Mesodermal cell (in vitro differentiated cells): ENCODE data around the gene SPDYA. TPM values are rescaled to one million over a fixed set of nuclear protein-coding genes. Genes with fewer than 3 reads are reported as not detected.

Source experiments
- H3K27ac ChIP-seq: 2 replicates; pipeline ENCODE4 v1.7.0; 2013; ENCODE audit warnings: mild to moderate bottlenecking, low read depth, low read length, moderate library complexity; ENCODE audit not compliant: severe bottlenecking
- H3K36me3 ChIP-seq: 2 replicates; pipeline ENCODE4 v1.7.1; 2013; ENCODE audit warnings: mild to moderate bottlenecking, low read length, moderate library complexity; ENCODE audit not compliant: control insufficient read depth, insufficient read depth
- H3K4me1 ChIP-seq: one replicate; pipeline ENCODE4 v1.7.1; 2013; ENCODE audit warnings: mild to moderate bottlenecking, low read length; ENCODE audit not compliant: insufficient read depth, control insufficient read depth, poor library complexity, severe bottlenecking
- H3K4me3 ChIP-seq: 2 replicates; pipeline ENCODE4 v1.7.0; 2013; ENCODE audit warnings: low read length, control low read depth, mild to moderate bottlenecking; ENCODE audit not compliant: insufficient read depth, poor library complexity, severe bottlenecking; ENCODE audit errors: extremely low read depth
- H3K9me3 ChIP-seq: 2 replicates; pipeline ENCODE4 v1.7.1; 2013; ENCODE audit warnings: mild to moderate bottlenecking, low read length, moderate library complexity; ENCODE audit not compliant: control insufficient read depth
- WGBS, 2 experiments: methylation state at CpG; one replicate each; pipeline ENCODE4 v1.1.5; 2013; ENCODE audit warnings: missing lambda C conversion rate in 2 of 2; ENCODE audit not compliant: insufficient coverage in 2 of 2; 5-methylcytosine and 5-hydroxymethylcytosine counted together
- polyA plus RNA-seq, 2 experiments: library from polyadenylated mRNA; stranded (reverse); fragments of 50-300 nt; gene quantifications; one replicate each; pipeline ENCODE4 v1.2.3, GENCODE V29; 2013

Gene SPDYA
- polyA plus RNA-seq (2013, experiment 1 of 2): not detected
- not detected for polyA plus RNA-seq (2013, experiment 2 of 2)

- Histone ChIP-seq H3K4me1 (no peaks in the 10 kb centered on the region), H3K9me3 (no peaks in the 10 kb centered on the region), H3K36me3 (peaks cover 24% of the 10 kb centered on the region), H3K4me3 (peak within 1 kb of the TSS; percentile 39), H3K27ac (peak within 1 kb of the TSS; percentile 47)
- 21 to 29% methylated on average over 41 to 90 of the region's 97 CpGs for WGBS, 2 experiments
Observed at GRCh38 chr2:28810384-28811285, at the start of gene SPDYA. TSS of gene SPDYA (plus strand) at chr2:28810834. CDS start at chr2:28816015, 5,181 bp downstream.

- Histone ChIP-seq H3K27ac (no peak overlapping the region), H3K4me1 (peaks cover 5% of the 10 kb centered on the region), H3K9me3 (no peaks in the 10 kb centered on the region), H3K36me3 (peaks cover 35% of the 10 kb centered on the region), H3K4me3 (no peak overlapping the region)
- WGBS, 2 experiments: 100% methylated on average over 1 of the region's 3 CpGs
Observed at GRCh38 chr2:28761420-28761819, 49.2 kb upstream of the SPDYA start.

GRCh38 chr2:28764909-28765711, 45.5 kb upstream of the SPDYA start:
- H3K9me3 ChIP-seq: no peaks in the 10 kb centered on the region
- H3K27ac ChIP-seq: no peak overlapping the region
- WGBS, 2 experiments: 98 to 99% methylated on average over 5 to 7 of the region's 8 CpGs
- H3K4me3 ChIP-seq: no peak overlapping the region
- no peaks in the 10 kb centered on the region for H3K4me1 ChIP-seq
- peaks cover 20% of the 10 kb centered on the region for H3K36me3 ChIP-seq

- Histone ChIP-seq H3K9me3 (no peaks in the 10 kb centered on the region), H3K4me3 (no peak overlapping the region), H3K36me3 (peaks cover 12% of the 10 kb centered on the region), H3K27ac (no peak overlapping the region), H3K4me1 (no peaks in the 10 kb centered on the region)
- 100% methylated on average over 1 of the region's 2 CpGs; no CpG with 5 or more reads in 1 of the 2 experiments for WGBS, 2 experiments
Observed at GRCh38 chr2:28766070-28766469, 44.6 kb upstream of the SPDYA start.

GRCh38 chr2:28767337-28767736, 43.3 kb upstream of the SPDYA start:
- WGBS, 2 experiments: 96 to 100% methylated on average over 3 of the region's 3 CpGs
- H3K27ac ChIP-seq: no peak overlapping the region
- H3K4me3 ChIP-seq: no peak overlapping the region
- H3K36me3 ChIP-seq: peaks cover 7% of the 10 kb centered on the region
- H3K9me3 ChIP-seq: no peaks in the 10 kb centered on the region
- no peaks in the 10 kb centered on the region for H3K4me1 ChIP-seq

GRCh38 chr2:28768422-28768821, 42.2 kb upstream of the SPDYA start:
- H3K4me3 ChIP-seq: no peak overlapping the region
- no peaks in the 10 kb centered on the region for H3K36me3 ChIP-seq
- no peak overlapping the region for H3K27ac ChIP-seq
- H3K9me3 ChIP-seq: no peaks in the 10 kb centered on the region
- no peaks in the 10 kb centered on the region for H3K4me1 ChIP-seq

- no peak overlapping the region for H3K27ac ChIP-seq
- H3K36me3 ChIP-seq: no peaks in the 10 kb centered on the region
- H3K9me3 ChIP-seq: no peaks in the 10 kb centered on the region
- H3K4me3 ChIP-seq: no peak overlapping the region
- no peaks in the 10 kb centered on the region for H3K4me1 ChIP-seq
- 100% methylated on average over 4 of the region's 5 CpGs; no CpG with 5 or more reads in 1 of the 2 experiments for WGBS, 2 experiments
Observed at GRCh38 chr2:28768952-28769351, 41.7 kb upstream of the SPDYA start.

GRCh38 chr2:28772351-28772750, 38.3 kb upstream of the SPDYA start:
- peaks cover 9% of the 10 kb centered on the region for H3K36me3 ChIP-seq
- H3K27ac ChIP-seq: no peak overlapping the region
- no peak overlapping the region for H3K4me3 ChIP-seq
- WGBS, 2 experiments: no CpG with 5 or more reads among the region's 2 CpGs
- no peaks in the 10 kb centered on the region for H3K9me3 ChIP-seq
- no peaks in the 10 kb centered on the region for H3K4me1 ChIP-seq

GRCh38 chr2:28776471-28776870, 34.2 kb upstream of the SPDYA start:
- Histone ChIP-seq H3K27ac (no peak overlapping the region), H3K36me3 (peaks cover 40% of the 10 kb centered on the region), H3K9me3 (no peaks in the 10 kb centered on the region), H3K4me3 (no peak overlapping the region), H3K4me1 (no peaks in the 10 kb centered on the region)
- WGBS, 2 experiments: 96 to 100% methylated on average over 5 to 6 of the region's 6 CpGs

GRCh38 chr2:28778392-28778791, 32.2 kb upstream of the SPDYA start:
- Histone ChIP-seq H3K4me1 (no peaks in the 10 kb centered on the region), H3K36me3 (peaks cover 54% of the 10 kb centered on the region), H3K4me3 (no peak overlapping the region), H3K27ac (no peak overlapping the region), H3K9me3 (no peaks in the 10 kb centered on the region)
- 93 to 98% methylated on average over 3 to 4 of the region's 5 CpGs for WGBS, 2 experiments
